ENCODE measurements around the gene DTX3.

DNA sequence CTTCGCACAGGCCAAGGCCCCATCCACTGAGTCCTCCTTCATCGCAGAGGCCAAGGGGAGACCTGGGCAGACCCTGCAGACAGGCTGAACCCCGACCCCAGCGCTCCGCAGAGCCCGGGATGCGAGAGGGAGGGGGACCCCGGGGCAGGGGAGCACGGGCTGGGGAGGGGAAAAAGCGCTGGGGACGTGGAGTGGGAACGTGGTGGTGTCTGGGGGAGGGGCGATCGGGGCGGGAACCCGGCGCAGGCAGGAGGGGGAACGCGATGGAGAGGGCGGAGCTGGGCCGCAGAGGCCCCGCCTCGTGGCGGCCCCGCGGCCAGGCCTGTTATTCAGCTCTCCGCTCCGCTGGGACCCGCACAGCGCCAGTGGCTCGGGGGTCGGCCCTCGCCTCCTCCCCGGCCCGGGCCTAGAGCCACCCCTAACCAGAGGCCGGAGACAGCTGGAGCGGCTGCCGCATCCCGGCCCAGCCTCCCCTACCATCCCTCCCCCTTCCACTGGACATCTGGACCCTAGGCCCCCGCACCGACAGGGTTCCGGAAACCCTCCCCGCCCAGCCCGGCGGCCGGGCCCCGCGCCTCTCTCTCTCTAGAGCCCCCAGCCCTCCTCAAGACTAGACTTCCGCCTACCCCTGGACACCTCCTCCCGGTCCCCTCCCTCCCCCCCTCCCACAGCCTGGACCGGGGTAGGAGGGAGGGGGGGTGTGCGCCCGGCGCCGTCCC lies 6.6 kb downstream of the DTX3 start, which contains the start of gene ARHGEF25:
- TF ChIP-seq POLR2A (IDR thresholded peaks at IDR 0.05; ENCODE audit: low read length) = no peak
- no peak for TF ChIP-seq GATA1 (IDR thresholded peaks at IDR 0.05; ENCODE audit: low read depth, low read length)
